Esophagus mucosa (tissue), 1 donor: ENCODE measurements around the gene LY6G6D. TPM values are rescaled to one million over a fixed set of nuclear protein-coding genes. Genes with fewer than 3 reads are reported as not detected.

Source experiments
- ATAC-seq: fragments of 200-7000 bp; cut with Tn5 transposase; one replicate; pipeline ENCODE4 v1.9.1; 2020
- total RNA-seq: library from RNA; stranded (reverse); gene quantifications from one replicate; pipeline ENCODE4 v1.2.4, GENCODE V29; 2023
- donor health status: DM: yes; HTN: yes; CAD: no.

The LY6G6D gene
- total RNA-seq, result not detected

GRCh38 chr6:31715022-31715958 lies at the start of gene LY6G6D:
TSS of gene LY6G6D (plus strand) at chr6:31715348. CDS start at chr6:31715356, 8 bp downstream.
- no peak for ATAC-seq

- peak; percentile 86 for ATAC-seq
These were observed 49.4 kb upstream of the LY6G6D start, which contains the start of gene CSNK2B for GRCh38 chr6:31665501-31666336. TSS of gene CSNK2B (plus strand) at chr6:31666080. CDS start at chr6:31666832, 752 bp downstream.

- no peak for ATAC-seq
These were observed 48.7 kb upstream of the LY6G6D start for GRCh38 chr6:31666337-31666965.

GRCh38 chr6:31669676-31670075 lies 45.5 kb upstream of the LY6G6D start, which contains the start of gene LY6G5B:
TSS of gene LY6G5B (plus strand) at chr6:31669976. CDS start at chr6:31670951, 975 bp downstream.
- ATAC-seq, result no peak

GRCh38 chr6:31676322-31676903 lies 38.7 kb upstream of the LY6G6D start:
- no peak for ATAC-seq

GRCh38 chr6:31676904-31677303 lies 38.2 kb upstream of the LY6G6D start:
- ATAC-seq, result no peak

GRCh38 chr6:31677955-31678354 lies 37.2 kb upstream of the LY6G6D start:
- no peak for ATAC-seq

GRCh38 chr6:31680226-31681134 lies 34.7 kb upstream of the LY6G6D start, which contains the start of gene LY6G5C:
TSS of gene LY6G5C (minus strand) at chr6:31681067. CDS start at chr6:31680373, 694 bp downstream.
- peak; percentile 78 for ATAC-seq

- peak; percentile 39 for ATAC-seq
These were observed 33.9 kb upstream of the LY6G6D start for GRCh38 chr6:31681135-31681671.

DNA sequence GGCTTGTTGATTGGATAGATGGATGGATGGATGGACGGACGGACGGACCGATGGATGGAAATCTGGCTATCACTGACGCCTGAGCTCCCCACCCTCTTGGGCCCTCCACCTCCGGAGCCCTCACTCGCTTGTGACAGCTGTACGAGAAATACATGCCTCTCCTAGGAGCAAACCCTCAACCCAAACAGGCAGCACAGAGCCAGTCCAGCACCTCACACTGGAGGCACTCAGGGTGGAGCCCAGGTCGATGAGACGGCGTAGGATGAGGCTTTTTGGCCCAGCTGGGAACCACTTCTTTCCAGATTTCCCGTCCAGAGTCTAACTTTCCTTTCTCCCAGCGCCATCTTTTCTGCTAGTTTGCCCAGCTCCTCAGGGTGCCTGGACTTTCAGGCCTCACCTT lies 31.6 kb upstream of the LY6G6D start:
- no peak for ATAC-seq

- ATAC-seq, result no peak
These were observed 28.7 kb upstream of the LY6G6D start for GRCh38 chr6:31686483-31686882.

DNA sequence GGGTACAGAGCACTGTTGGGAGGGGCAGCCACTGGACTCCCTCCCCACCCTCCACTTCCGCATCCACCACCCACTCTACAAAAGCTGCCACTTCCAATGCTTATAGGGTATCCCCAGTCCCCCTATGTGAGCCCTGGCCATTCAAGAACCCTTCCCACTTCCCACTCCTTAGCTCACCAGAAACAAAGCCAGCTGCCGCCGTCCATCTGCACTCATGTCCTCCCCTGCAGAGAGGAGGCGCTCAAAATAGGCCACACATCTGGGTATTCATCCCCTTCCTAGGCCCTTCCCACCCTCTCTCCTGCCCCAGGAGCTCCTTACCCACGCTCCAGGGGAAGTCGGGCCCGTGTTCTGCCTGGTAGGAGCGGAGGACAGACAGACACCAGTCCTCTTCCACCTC lies 27.8 kb upstream of the LY6G6D start:
- no peak for ATAC-seq

DNA sequence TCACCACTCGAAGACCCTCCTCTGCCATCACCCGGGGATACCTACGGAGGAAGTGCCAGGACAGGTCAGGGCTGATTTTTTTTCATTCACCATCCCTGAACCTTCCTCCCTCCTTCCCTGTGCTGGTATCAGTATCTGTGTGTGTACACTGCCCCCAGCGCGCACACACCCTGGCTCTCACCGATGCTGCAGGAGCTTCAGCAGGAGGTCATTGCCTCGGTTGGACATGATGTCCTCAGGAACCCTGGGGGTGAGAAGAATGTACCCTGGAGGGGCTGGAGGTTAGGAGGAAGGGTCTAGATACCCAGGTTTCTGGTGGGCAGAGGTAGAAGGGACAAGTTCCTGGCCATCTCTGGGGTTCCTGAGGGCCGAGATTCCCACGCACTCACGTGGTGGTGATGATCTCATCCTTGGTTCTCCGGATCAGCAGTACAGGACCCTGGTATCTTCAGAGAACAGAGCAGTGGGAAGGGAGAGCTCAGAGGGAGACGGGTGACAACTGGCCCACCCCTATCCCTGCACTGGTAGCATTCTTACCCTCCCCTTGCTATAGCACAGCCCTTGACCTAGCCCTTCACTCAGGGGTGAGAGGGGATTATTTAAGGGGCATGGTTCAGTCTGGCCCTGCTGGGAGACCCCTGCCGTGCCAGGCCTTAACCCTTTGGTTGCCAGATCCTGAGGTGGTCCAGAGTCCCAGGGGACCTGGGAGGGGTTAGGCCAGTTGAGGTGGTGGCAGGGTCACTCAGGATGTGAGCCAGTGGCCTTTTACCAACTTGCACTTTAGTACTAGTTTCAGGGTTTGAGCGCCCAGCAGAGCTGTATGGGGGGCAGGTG lies 27.1 kb upstream of the LY6G6D start:
- ATAC-seq, result no peak

GRCh38 chr6:31689249-31690110 lies 25.7 kb upstream of the LY6G6D start:
- no peak for ATAC-seq

GRCh38 chr6:31690231-31691077 lies 24.7 kb upstream of the LY6G6D start:
- no peak for ATAC-seq

- ATAC-seq, result no peak
These were observed 24.1 kb upstream of the LY6G6D start for GRCh38 chr6:31691078-31691463.

- ATAC-seq, result no peak
These were observed 23.5 kb upstream of the LY6G6D start for GRCh38 chr6:31691564-31692108.

GRCh38 chr6:31692353-31692752 lies 22.8 kb upstream of the LY6G6D start:
- ATAC-seq, result no peak
